HG02973 (cell line): ENCODE data around the gene SOX1.

Source experiments
- ATAC-seq: cut with Tn5 transposase; IDR thresholded peaks from one replicate; pipeline ENCODE4 v1.9.1; 2021; ENCODE audit warnings: moderate library complexity; ENCODE audit not compliant: unreplicated experiment

The SOX1 gene

GRCh38 chr13:112105244-112105681 is 38.3 kb downstream of the SOX1 start:
- no peak for ATAC-seq

GRCh38 chr13:112105892-112106291 is 38.9 kb downstream of the SOX1 start:
- no peak for ATAC-seq

- no peak for ATAC-seq
These were observed 39.7 kb downstream of the SOX1 start for GRCh38 chr13:112106478-112107141.

- ATAC-seq, result no peak
These were observed 40.3 kb downstream of the SOX1 start for GRCh38 chr13:112107289-112107688.

GRCh38 chr13:112110479-112110878 is 43.5 kb downstream of the SOX1 start:
- ATAC-seq, result no peak

GRCh38 chr13:112111239-112111857 is 44.4 kb downstream of the SOX1 start:
- ATAC-seq, result no peak

GRCh38 chr13:112112534-112113276 is 45.8 kb downstream of the SOX1 start:
- no peak for ATAC-seq

GRCh38 chr13:112113348-112113747 is 46.4 kb downstream of the SOX1 start:
- no peak for ATAC-seq

- no peak for ATAC-seq
These were observed 46.9 kb downstream of the SOX1 start for GRCh38 chr13:112113851-112114250.

- ATAC-seq, result no peak
These were observed 47.4 kb downstream of the SOX1 start for GRCh38 chr13:112114391-112114790.

- ATAC-seq, result no peak
These were observed 48.6 kb downstream of the SOX1 start for GRCh38 chr13:112115403-112116091.

GRCh38 chr13:112116187-112116950 is 49.4 kb downstream of the SOX1 start:
- no peak for ATAC-seq

GRCh38 chr13:112117258-112117954 is 50.5 kb downstream of the SOX1 start:
- no peak for ATAC-seq

- no peak for ATAC-seq
These were observed 51.0 kb downstream of the SOX1 start for GRCh38 chr13:112117955-112118302.

- no peak for ATAC-seq
These were observed 51.6 kb downstream of the SOX1 start for GRCh38 chr13:112118451-112119064.

GRCh38 chr13:112119192-112120030 is 52.5 kb downstream of the SOX1 start:
- ATAC-seq, result no peak

GRCh38 chr13:112120031-112120373 is 53.1 kb downstream of the SOX1 start:
- ATAC-seq, result no peak
